Large intestine (tissue), 3 donors: ENCODE measurements around the gene MAPK8IP3. TPM values are rescaled to one million over a fixed set of nuclear protein-coding genes. Genes with fewer than 3 reads are reported as not detected.

Experiments
- DNase-seq, 2 donors: peaks; one replicate each; pipeline versions ENCODE4 v3.0.0 to v3.0.0-alpha.2; 2013
- H3K27ac ChIP-seq: one replicate; pipeline ENCODE4 v1.5.1; 2013; ENCODE audit warnings: low read length
- H3K27me3 ChIP-seq: 2 replicates; pipeline ENCODE4 v1.6.1; 2013; ENCODE audit warnings: low read length; ENCODE audit not compliant: control insufficient read depth, insufficient read depth
- H3K36me3 ChIP-seq: 2 replicates; pipeline ENCODE4 v1.6.1; 2013; ENCODE audit warnings: low read length; ENCODE audit not compliant: control insufficient read depth, insufficient read depth
- H3K4me1 ChIP-seq: one replicate; pipeline ENCODE4 v1.6.1; 2013; ENCODE audit warnings: low read length; ENCODE audit not compliant: control insufficient read depth, insufficient read depth
- H3K4me3 ChIP-seq: one replicate; pipeline ENCODE4 v1.5.1; 2013; ENCODE audit warnings: low read length
- H3K9me3 ChIP-seq: one replicate; pipeline ENCODE4 v1.6.1; 2013; ENCODE audit warnings: mild to moderate bottlenecking, low read depth, low read length, moderate library complexity; ENCODE audit not compliant: control insufficient read depth
- WGBS: methylation state at CpG from one replicate; pipeline ENCODE4 v1.1.5; 2013; ENCODE audit warnings: low lambda C conversion rate; ENCODE audit not compliant: insufficient coverage; 5-methylcytosine and 5-hydroxymethylcytosine counted together
- polyA plus RNA-seq: library from polyadenylated mRNA; unstranded; fragments of 120-200 nt; gene quantifications from one replicate; pipeline ENCODE4 v1.2.1, GENCODE V29; 2013

MAPK8IP3 gene
- polyA plus RNA-seq, 1 donor, result 67.8 TPM

GRCh38 chr16:1769402-1770300 lies 63.7 kb downstream of the MAPK8IP3 start:
- Histone ChIP-seq H3K27ac (no peak overlapping the region), H3K36me3 (peaks cover 57% of the 10 kb centered on the region), H3K27me3 (no peaks in the 10 kb centered on the region), H3K4me3 (no peak overlapping the region), H3K9me3 (peaks cover 3% of the 10 kb centered on the region), H3K4me1 (peaks cover 20% of the 10 kb centered on the region)
- no peak for DNase-seq
- no CpG with 5 or more reads among the region's 27 CpGs for WGBS

- peak in 1 of 2 donors; percentile 32 for DNase-seq
Measured at GRCh38 chr16:1770328-1771187, 64.6 kb downstream of the MAPK8IP3 start.

GRCh38 chr16:1771188-1771863 lies 65.3 kb downstream of the MAPK8IP3 start, which contains the start of gene NME3:
NME3 (minus strand) TSS chr16:1771543; CDS start chr16:1771534, 9 bp downstream.
- Histone ChIP-seq H3K27ac (peak within 1 kb of the TSS; percentile 69), H3K4me3 (peak within 1 kb of the TSS; percentile 86), H3K9me3 (peaks cover 3% of the 10 kb centered on the region), H3K27me3 (no peaks in the 10 kb centered on the region), H3K4me1 (peaks cover 27% of the 10 kb centered on the region), H3K36me3 (peaks cover 55% of the 10 kb centered on the region)
- DNase-seq, result peak; percentile 51 to 76
- WGBS, result no CpG with 5 or more reads among the region's 79 CpGs

More at GRCh38 chr16:1770328-1771187, 64.6 kb downstream of the MAPK8IP3 start:
- WGBS, result no CpG with 5 or more reads among the region's 81 CpGs
- peak overlapping the region; percentile 86 for H3K4me3 ChIP-seq
- H3K36me3 ChIP-seq, result peaks cover 55% of the 10 kb centered on the region
- no peaks in the 10 kb centered on the region for H3K27me3 ChIP-seq
- peaks cover 3% of the 10 kb centered on the region for H3K9me3 ChIP-seq
- H3K4me1 ChIP-seq, result peaks cover 27% of the 10 kb centered on the region
- no peak overlapping the region for H3K27ac ChIP-seq

GRCh38 chr16:1771864-1772361 lies 65.9 kb downstream of the MAPK8IP3 start:
- no peak for DNase-seq
- Histone ChIP-seq H3K27me3 (no peaks in the 10 kb centered on the region), H3K36me3 (peaks cover 55% of the 10 kb centered on the region), H3K27ac (peak overlapping the region; percentile 69), H3K4me1 (peaks cover 27% of the 10 kb centered on the region), H3K9me3 (peaks cover 3% of the 10 kb centered on the region), H3K4me3 (peak overlapping the region; percentile 86)
- no CpG with 5 or more reads among the region's 22 CpGs for WGBS

- peak within 1 kb of the TSS; percentile 86 for H3K4me3 ChIP-seq
Measured at GRCh38 chr16:1772362-1772907, 66.4 kb downstream of the MAPK8IP3 start, which contains the start of gene EME2. EME2 (plus strand) TSS chr16:1772810; CDS start chr16:1773228, 418 bp downstream.

GRCh38 chr16:1772908-1773702 lies 67.1 kb downstream of the MAPK8IP3 start, which contains the start of gene MRPS34:
MRPS34 (minus strand) TSS chr16:1773134; CDS start chr16:1773119, 15 bp downstream.
- Histone ChIP-seq H3K27me3 (no peaks in the 10 kb centered on the region), H3K36me3 (peaks cover 55% of the 10 kb centered on the region), H3K4me3 (peak within 1 kb of the TSS; percentile 86), H3K27ac (peak within 1 kb of the TSS; percentile 69), H3K4me1 (peaks cover 28% of the 10 kb centered on the region), H3K9me3 (peaks cover 10% of the 10 kb centered on the region)
- no CpG with 5 or more reads among the region's 108 CpGs for WGBS
- peak; percentile 77 to 87 for DNase-seq

More at GRCh38 chr16:1772362-1772907, 66.4 kb downstream of the MAPK8IP3 start, which contains the start of gene EME2:
- Histone ChIP-seq H3K36me3 (peaks cover 55% of the 10 kb centered on the region), H3K9me3 (peaks cover 5% of the 10 kb centered on the region), H3K4me1 (peaks cover 27% of the 10 kb centered on the region), H3K27ac (peak within 1 kb of the TSS; percentile 69), H3K27me3 (no peaks in the 10 kb centered on the region)
- WGBS, result no CpG with 5 or more reads among the region's 53 CpGs
- peak in 1 of 2 donors; percentile 38 for DNase-seq

- WGBS, result no CpG with 5 or more reads among the region's 45 CpGs
- Histone ChIP-seq H3K9me3 (peaks cover 10% of the 10 kb centered on the region), H3K27me3 (no peaks in the 10 kb centered on the region), H3K36me3 (peaks cover 52% of the 10 kb centered on the region), H3K4me1 (peaks cover 36% of the 10 kb centered on the region), H3K4me3 (peak overlapping the region; percentile 86), H3K27ac (peak overlapping the region; percentile 69)
- no peak for DNase-seq
Measured at GRCh38 chr16:1773703-1774447, 67.9 kb downstream of the MAPK8IP3 start.

DNA sequence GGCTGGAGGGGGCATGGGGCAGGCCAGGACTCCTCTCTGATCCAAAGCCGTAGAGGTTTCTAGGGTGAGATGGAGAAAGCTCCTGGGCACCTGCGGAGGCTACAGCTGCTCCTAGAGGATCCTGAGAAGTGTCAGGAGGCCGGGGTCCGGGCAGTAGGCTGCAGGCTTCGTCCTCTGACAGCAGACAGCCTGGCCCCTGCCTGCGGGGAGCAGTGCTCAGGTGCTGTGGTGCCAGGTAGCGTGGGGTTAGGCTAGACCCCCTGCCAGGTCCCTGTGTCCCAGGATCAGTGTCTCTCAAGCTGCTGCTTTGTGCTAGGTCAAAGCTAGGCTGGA lies 68.4 kb downstream of the MAPK8IP3 start:
- Histone ChIP-seq H3K4me1 (peaks cover 36% of the 10 kb centered on the region), H3K27ac (no peak overlapping the region), H3K4me3 (peak overlapping the region; percentile 86), H3K36me3 (peaks cover 48% of the 10 kb centered on the region), H3K27me3 (no peaks in the 10 kb centered on the region), H3K9me3 (peaks cover 10% of the 10 kb centered on the region)
- DNase-seq, result no peak
- WGBS, result no CpG with 5 or more reads among the region's 7 CpGs
